ENCODE results near the gene ARHGAP26.

DNA sequence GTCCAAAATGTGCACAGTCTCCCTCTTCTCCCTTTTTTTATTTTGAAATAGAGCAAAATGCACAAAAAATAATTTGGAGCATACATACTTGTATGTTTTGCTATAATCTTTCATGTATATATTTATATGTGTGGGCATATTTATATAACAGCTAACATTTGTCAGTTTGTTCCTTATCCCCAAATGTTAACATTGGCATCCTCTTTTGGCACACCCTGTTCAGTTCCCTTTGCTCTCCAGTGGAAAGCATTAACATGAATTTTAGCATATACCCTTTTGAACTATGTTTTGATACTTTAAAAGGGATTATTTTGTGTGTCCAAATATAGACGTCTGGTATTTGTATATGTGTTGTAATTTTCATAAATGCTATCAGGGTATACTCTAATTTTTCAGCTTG is 306.2 kb downstream of the ARHGAP26 start:
- TF ChIP-seq POLR2AphosphoS5 (IDR thresholded peaks at IDR 0.05): no peak
- TF ChIP-seq, protein P1, sequence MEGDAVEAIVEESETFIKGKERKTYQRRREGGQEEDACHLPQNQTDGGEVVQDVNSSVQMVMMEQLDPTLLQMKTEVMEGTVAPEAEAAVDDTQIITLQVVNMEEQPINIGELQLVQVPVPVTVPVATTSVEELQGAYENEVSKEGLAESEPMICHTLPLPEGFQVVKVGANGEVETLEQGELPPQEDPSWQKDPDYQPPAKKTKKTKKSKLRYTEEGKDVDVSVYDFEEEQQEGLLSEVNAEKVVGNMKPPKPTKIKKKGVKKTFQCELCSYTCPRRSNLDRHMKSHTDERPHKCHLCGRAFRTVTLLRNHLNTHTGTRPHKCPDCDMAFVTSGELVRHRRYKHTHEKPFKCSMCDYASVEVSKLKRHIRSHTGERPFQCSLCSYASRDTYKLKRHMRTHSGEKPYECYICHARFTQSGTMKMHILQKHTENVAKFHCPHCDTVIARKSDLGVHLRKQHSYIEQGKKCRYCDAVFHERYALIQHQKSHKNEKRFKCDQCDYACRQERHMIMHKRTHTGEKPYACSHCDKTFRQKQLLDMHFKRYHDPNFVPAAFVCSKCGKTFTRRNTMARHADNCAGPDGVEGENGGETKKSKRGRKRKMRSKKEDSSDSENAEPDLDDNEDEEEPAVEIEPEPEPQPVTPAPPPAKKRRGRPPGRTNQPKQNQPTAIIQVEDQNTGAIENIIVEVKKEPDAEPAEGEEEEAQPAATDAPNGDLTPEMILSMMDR (IDR thresholded peaks at IDR 0.05 in 8 of 11, conservative IDR thresholded peaks at IDR 0.05 in 3 of 11): no peak
